Activated naive CD8-positive, alpha-beta T cell treated with anti-CD3 and anti-CD28 coated beads for 36 hours (primary cell): ENCODE data around the gene SLC24A3. TPM values are rescaled to one million over a fixed set of nuclear protein-coding genes. Genes with fewer than 3 reads are reported as not detected.

Source experiments
- DNase-seq: peaks from one replicate; pipeline ENCODE4 v3.0.0; 2021
- H3K27ac Mint-ChIP-seq: one replicate; pipeline ENCODE4 v1.8.0; 2022; ENCODE audit warnings: mild to moderate bottlenecking, moderate library complexity, mixed read lengths
- H3K27me3 Mint-ChIP-seq: one replicate; pipeline ENCODE4 v1.8.0; 2022; ENCODE audit warnings: mild to moderate bottlenecking, mixed read lengths
- H3K36me3 Mint-ChIP-seq: one replicate; pipeline ENCODE4 v1.8.0; 2021; ENCODE audit warnings: mild to moderate bottlenecking, mixed read lengths
- H3K4me1 Mint-ChIP-seq: one replicate; pipeline ENCODE4 v1.8.0; 2021; ENCODE audit warnings: mixed read lengths
- H3K4me3 Mint-ChIP-seq: one replicate; pipeline ENCODE4 v1.8.0; 2022; ENCODE audit warnings: mild to moderate bottlenecking, moderate library complexity, mixed read lengths
- H3K9me3 Mint-ChIP-seq: one replicate; pipeline ENCODE4 v1.8.0; 2022; ENCODE audit warnings: mixed read lengths
- total RNA-seq, 2 experiments: library from RNA; stranded (reverse); gene quantifications; one replicate each; pipeline ENCODE4 v1.2.3, GENCODE V29; 2021

SLC24A3 gene
- total RNA-seq, 2 experiments from 2014 or later = not detected

GRCh38 chr20:19431316-19431700, 218.9 kb downstream of the SLC24A3 start:
- no peak for DNase-seq

GRCh38 chr20:19431906-19432305, 219.5 kb downstream of the SLC24A3 start:
- H3K4me3 Mint-ChIP-seq = no peak overlapping the region
- H3K9me3 Mint-ChIP-seq = no peaks in the 10 kb centered on the region
- no peak overlapping the region for H3K27ac Mint-ChIP-seq
- DNase-seq = no peak
- no peaks in the 10 kb centered on the region for H3K36me3 Mint-ChIP-seq
- H3K27me3 Mint-ChIP-seq = no peaks in the 10 kb centered on the region
- peaks cover 3% of the 10 kb centered on the region for H3K4me1 Mint-ChIP-seq

More at GRCh38 chr20:19431316-19431700, 218.9 kb downstream of the SLC24A3 start:
- Mint-ChIP-seq H3K4me3 (no peak overlapping the region), H3K4me1 (peaks cover 3% of the 10 kb centered on the region), H3K36me3 (no peaks in the 10 kb centered on the region), H3K27me3 (no peaks in the 10 kb centered on the region), H3K27ac (no peak overlapping the region), H3K9me3 (no peaks in the 10 kb centered on the region)

DNA sequence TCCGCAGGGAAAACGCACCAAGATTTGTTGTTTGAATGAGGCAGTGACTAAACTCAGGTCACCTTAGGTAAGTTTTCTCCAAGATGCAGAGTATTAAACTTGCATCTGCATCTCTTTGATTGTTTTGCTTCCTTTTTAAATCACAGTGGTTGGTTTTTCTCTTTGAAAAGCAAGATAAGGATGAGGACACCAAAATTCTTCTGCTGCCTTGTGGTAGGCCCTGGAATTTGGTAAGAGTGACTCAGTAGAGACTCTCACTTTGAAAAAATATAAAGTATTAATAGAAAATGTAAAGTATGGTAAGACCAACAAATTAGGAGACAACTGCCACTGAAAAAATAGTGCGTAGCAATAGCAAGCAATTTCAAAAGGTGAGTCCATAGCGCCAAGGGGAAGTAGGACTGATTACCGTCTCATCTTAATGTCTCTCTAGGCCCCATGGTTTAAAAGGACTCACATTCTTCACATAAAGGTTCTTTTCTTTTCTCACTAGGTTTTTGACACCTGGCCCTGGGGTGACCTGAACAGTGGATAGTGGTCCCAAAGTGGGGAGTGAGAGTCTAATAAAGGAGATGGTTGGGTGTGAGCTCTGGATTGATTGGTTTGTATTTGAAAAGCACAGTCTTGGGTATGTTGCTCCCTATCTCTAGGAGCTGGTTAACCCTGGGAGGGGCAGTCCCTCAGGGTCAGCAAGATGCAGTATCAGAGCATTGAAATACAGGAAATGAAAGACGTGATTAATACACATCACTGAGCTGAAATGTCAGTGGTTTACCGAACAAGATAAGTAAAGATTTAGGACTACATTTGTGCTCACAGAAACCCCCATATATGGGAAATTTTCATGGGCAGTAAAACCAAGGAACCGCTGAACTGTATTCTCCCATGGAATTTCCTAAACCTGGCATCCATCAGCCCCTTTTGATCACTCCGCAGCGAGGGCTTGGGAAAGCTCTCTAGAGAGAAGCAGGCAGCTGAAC, 221.2 kb downstream of the SLC24A3 start:
- DNase-seq = no peak
- Mint-ChIP-seq H3K36me3 (no peaks in the 10 kb centered on the region), H3K27me3 (no peaks in the 10 kb centered on the region), H3K9me3 (no peaks in the 10 kb centered on the region), H3K4me1 (peaks cover 3% of the 10 kb centered on the region), H3K4me3 (no peak overlapping the region), H3K27ac (no peak overlapping the region)

GRCh38 chr20:19435316-19435715, 222.9 kb downstream of the SLC24A3 start:
- Mint-ChIP-seq H3K36me3 (no peaks in the 10 kb centered on the region), H3K27ac (no peak overlapping the region), H3K4me3 (no peak overlapping the region), H3K9me3 (no peaks in the 10 kb centered on the region), H3K4me1 (peaks cover 3% of the 10 kb centered on the region), H3K27me3 (no peaks in the 10 kb centered on the region)
- no peak for DNase-seq

DNA sequence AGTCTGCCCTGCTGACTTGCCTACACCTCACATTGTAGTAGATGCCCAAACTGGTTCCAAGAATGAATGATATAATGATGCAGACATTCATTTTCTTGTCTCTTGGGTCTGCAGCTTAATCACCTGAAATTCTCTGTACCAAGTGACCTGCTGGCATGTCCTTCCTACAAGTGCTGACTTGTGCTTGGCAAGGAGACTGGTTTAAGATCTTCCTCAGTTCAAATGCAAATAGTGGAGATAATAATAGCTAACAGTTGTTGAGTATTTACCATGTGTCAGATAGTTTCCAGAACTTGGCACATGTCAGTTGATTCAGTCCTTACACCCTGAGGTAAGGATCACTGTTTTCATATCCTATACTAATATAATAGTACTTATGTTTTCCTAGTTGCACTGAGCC, 223.4 kb downstream of the SLC24A3 start:
- no peak for DNase-seq
- Mint-ChIP-seq H3K4me3 (no peak overlapping the region), H3K36me3 (no peaks in the 10 kb centered on the region), H3K4me1 (peaks cover 3% of the 10 kb centered on the region), H3K27me3 (no peaks in the 10 kb centered on the region), H3K9me3 (no peaks in the 10 kb centered on the region), H3K27ac (no peak overlapping the region)

DNA sequence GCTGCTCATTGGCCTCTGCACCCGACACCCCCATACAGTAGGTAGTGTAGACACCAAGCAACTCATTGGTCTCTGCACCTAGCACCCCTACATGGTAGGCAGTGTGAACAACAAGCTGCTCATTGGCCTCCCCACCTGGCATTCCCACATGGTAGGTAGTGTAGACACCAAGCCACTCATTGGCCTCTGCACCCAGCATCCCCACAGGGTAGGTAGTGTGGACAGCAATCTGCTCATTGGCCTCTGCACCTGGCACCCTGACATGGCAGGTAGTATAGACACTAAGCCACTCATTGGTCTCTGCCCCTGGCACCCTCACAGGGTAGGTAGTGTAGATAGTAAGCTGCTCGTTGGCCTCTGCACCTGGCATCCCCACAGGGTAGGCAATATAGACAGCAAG, 226.0 kb downstream of the SLC24A3 start:
- H3K4me1 Mint-ChIP-seq = peaks cover 8% of the 10 kb centered on the region
- no peak overlapping the region for H3K4me3 Mint-ChIP-seq
- no peak overlapping the region for H3K27ac Mint-ChIP-seq
- DNase-seq = no peak
- peaks cover 4% of the 10 kb centered on the region for H3K9me3 Mint-ChIP-seq
- no peaks in the 10 kb centered on the region for H3K36me3 Mint-ChIP-seq
- no peaks in the 10 kb centered on the region for H3K27me3 Mint-ChIP-seq

DNA sequence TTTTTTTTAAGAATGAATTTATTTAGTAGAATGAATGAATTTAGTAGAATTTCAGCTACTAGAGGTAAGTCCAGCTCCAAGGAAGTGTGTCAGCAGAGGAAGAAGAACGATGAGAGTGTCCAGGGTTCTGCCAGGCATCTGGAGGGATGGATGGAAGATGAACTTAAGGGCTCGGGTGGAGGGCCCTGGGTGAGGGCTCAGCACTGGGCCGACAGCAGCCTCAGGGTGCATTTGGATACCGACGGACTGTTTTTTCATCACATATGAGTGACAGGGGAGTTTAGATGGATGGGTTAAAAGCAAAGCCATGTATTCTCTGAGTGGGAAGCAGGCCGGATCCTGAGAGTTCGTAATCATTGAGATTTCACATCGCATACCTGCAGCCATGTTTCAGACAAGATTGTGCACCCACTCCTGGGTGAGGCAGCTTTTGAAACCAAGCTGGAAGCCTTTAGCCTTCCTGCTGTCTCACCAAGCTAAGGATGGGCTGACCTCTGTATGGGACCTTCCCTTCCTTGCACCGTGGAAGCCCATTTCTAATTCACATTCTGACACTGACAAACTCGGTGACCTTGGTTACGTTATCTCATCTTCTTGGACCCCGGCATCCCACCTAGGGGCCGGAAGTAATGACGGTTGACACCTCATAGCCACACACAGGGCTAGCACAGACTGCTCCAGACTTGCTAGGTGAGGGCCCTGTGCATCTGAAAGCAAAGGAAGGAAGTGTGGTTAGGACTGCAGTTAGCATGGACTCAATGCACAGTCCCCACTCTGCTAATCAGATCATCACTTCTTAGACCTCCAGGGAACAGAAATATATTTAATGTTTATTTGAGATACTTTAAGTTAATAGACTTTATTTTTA, 228.5 kb downstream of the SLC24A3 start:
- Mint-ChIP-seq H3K4me3 (no peak overlapping the region), H3K9me3 (peaks cover 6% of the 10 kb centered on the region), H3K27ac (no peak overlapping the region), H3K4me1 (peaks cover 5% of the 10 kb centered on the region), H3K27me3 (no peaks in the 10 kb centered on the region), H3K36me3 (no peaks in the 10 kb centered on the region)
- DNase-seq = no peak

DNA sequence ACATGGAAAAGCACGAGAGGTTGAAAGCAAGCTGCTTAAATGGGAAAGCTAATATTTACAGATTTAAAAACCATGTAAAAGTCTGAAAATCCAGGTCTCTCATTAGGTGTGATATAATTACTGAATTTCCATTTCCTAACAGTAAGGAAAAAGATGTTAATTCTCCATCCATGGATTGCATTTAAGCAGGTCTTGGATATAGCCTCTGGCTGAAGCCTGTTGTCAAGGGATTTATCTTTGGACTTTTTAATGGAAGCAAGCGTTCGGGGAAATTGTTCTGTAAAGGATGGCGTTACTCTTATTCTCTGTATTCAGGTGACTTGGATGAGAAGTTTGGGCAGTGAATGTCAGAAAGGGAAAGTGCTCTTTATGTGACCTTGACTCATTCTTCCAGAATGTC, 233.8 kb downstream of the SLC24A3 start:
- H3K4me3 Mint-ChIP-seq = no peak overlapping the region
- no peaks in the 10 kb centered on the region for H3K36me3 Mint-ChIP-seq
- peaks cover 3% of the 10 kb centered on the region for H3K4me1 Mint-ChIP-seq
- no peak for DNase-seq
- H3K27me3 Mint-ChIP-seq = no peaks in the 10 kb centered on the region
- peaks cover 6% of the 10 kb centered on the region for H3K9me3 Mint-ChIP-seq
- H3K27ac Mint-ChIP-seq = no peak overlapping the region

GRCh38 chr20:19448632-19449031, 236.2 kb downstream of the SLC24A3 start:
- Mint-ChIP-seq H3K4me1 (peaks cover 10% of the 10 kb centered on the region), H3K27me3 (no peaks in the 10 kb centered on the region), H3K9me3 (peaks cover 1% of the 10 kb centered on the region), H3K4me3 (no peak overlapping the region), H3K36me3 (no peaks in the 10 kb centered on the region), H3K27ac (no peak overlapping the region)
- DNase-seq = no peak

GRCh38 chr20:19449051-19449450, 236.6 kb downstream of the SLC24A3 start:
- Mint-ChIP-seq H3K36me3 (no peaks in the 10 kb centered on the region), H3K27ac (no peak overlapping the region), H3K27me3 (no peaks in the 10 kb centered on the region), H3K4me1 (peaks cover 10% of the 10 kb centered on the region), H3K4me3 (no peak overlapping the region), H3K9me3 (no peaks in the 10 kb centered on the region)
- no peak for DNase-seq

GRCh38 chr20:19451231-19451922, 238.9 kb downstream of the SLC24A3 start:
- DNase-seq = no peak
- Mint-ChIP-seq H3K27ac (no peak overlapping the region), H3K36me3 (no peaks in the 10 kb centered on the region), H3K4me3 (no peak overlapping the region), H3K9me3 (no peaks in the 10 kb centered on the region), H3K27me3 (no peaks in the 10 kb centered on the region), H3K4me1 (peaks cover 10% of the 10 kb centered on the region)

DNA sequence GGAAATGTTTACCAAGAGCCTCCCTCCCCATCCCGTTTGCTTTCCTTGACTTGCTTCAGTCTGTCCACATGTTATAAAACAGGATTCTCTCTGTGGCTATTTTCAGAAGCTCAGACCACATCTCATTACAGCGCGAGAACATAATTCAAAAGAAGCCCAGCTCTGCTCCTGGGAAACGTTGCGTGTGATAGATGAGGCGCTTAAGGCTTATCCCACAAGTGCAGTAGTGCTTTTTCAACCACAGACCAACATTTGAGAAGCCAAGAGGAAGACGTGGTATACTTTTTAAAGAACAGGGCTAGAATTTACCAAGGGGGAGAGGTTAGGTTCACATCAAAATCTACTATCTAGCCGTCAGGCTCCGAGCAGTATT, 239.5 kb downstream of the SLC24A3 start:
- Mint-ChIP-seq H3K27me3 (no peaks in the 10 kb centered on the region), H3K9me3 (no peaks in the 10 kb centered on the region), H3K4me3 (no peak overlapping the region), H3K4me1 (peaks cover 10% of the 10 kb centered on the region), H3K27ac (no peak overlapping the region), H3K36me3 (no peaks in the 10 kb centered on the region)
- no peak for DNase-seq

GRCh38 chr20:19453410-19453809, 241.0 kb downstream of the SLC24A3 start:
- H3K27me3 Mint-ChIP-seq = no peaks in the 10 kb centered on the region
- no peaks in the 10 kb centered on the region for H3K36me3 Mint-ChIP-seq
- no peaks in the 10 kb centered on the region for H3K9me3 Mint-ChIP-seq
- DNase-seq = no peak
- no peak overlapping the region for H3K4me3 Mint-ChIP-seq
- peaks cover 10% of the 10 kb centered on the region for H3K4me1 Mint-ChIP-seq
- H3K27ac Mint-ChIP-seq = no peak overlapping the region

- Mint-ChIP-seq H3K36me3 (no peaks in the 10 kb centered on the region), H3K27me3 (no peaks in the 10 kb centered on the region), H3K9me3 (no peaks in the 10 kb centered on the region), H3K27ac (no peak overlapping the region), H3K4me3 (no peak overlapping the region), H3K4me1 (peaks cover 10% of the 10 kb centered on the region)
- no peak for DNase-seq
Measured at GRCh38 chr20:19453862-19454261, 241.4 kb downstream of the SLC24A3 start.
